HG03139 (cell line): Measurements from ENCODE around the gene CCDC148.

Experiments used
- ATAC-seq: cut with Tn5 transposase; IDR thresholded peaks from one replicate; pipeline ENCODE4 v1.9.1; 2021; ENCODE audit not compliant: unreplicated experiment

CCDC148 gene

DNA sequence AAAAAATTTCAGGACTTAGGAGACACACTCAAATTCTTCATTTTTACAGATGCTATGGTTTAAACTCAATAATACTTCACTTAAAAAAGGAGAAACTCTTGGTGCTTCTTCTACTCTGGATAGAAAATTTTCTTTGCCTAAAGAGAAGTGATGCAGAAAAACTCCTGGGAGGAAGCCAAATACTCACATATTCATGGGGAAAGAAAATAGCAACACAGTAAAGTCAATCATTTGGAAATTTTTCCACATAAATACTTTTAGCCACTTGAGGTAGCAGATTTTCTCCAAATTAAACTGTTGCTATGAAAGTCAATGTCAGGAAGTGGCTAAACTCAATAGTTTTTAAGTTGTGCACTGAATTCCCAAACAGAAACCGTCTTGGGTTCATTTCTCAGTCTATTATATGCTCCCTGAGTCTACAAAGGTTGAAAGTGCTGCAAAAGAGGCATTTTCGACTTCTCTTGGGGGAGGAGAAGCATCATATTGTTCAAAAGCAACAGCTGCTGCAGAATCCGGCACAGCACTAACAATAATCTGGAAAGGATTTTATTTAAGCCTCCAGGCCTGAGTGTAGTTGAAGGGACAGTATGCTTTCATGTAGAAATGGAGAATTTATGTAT lies 273.8 kb downstream of the CCDC148 start:
- ATAC-seq, result no peak

DNA sequence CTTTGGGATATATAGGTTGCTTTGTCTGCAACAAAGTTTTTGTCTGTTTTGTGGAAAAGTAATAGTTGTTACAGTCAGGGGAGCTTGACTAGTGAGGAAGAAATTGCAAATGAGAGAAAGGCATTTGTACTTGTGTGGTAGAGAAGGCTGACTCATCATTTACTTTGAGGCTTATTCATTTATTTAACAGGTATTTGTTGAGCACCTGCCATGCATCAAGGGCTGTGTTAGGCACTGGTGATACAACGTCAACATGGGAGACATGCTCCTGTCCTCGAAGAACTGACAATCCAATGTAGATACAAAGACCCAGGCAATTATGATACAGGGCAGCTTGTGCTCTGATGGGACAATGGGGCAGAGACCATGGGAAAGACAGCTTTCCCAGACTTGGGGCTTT lies 275.4 kb downstream of the CCDC148 start:
- no peak for ATAC-seq

DNA sequence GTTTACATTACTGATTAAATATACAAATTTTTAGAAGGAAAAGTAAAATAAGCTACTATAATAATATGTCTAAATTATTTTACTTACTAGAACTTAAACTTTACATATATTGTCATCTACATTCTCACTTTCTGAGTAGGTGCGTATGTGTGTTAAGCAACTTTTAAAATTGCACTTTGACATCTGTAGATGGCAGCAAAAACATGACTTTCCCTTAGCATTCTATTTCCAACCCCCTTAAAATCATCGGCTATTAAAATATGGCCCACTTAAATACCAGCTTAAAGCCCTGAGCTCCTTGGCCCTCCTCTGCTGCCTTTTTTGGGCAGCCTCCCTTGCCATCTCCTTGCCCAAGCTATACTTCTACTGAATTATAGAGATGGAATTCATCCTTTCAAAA lies 276.9 kb downstream of the CCDC148 start:
- ATAC-seq, result no peak

DNA sequence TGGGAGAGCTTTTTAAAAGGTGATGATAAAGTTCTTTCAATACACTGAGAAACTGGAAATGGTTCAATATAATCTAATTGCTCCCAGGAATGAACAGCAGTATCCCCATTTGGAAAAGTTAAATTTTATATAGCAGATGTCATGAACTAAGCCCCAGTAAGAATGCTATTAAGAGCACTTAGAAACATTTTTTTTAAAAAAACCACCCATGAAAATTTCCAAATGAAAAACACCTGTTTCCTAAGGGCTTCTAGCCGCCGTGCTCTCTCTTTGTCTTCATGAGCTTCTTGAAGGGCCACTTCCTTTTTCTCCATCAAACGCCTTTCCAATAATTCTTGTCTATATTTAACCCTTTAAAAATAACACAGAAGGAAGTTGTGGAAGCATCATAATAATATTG lies 277.9 kb downstream of the CCDC148 start:
- no peak for ATAC-seq

DNA sequence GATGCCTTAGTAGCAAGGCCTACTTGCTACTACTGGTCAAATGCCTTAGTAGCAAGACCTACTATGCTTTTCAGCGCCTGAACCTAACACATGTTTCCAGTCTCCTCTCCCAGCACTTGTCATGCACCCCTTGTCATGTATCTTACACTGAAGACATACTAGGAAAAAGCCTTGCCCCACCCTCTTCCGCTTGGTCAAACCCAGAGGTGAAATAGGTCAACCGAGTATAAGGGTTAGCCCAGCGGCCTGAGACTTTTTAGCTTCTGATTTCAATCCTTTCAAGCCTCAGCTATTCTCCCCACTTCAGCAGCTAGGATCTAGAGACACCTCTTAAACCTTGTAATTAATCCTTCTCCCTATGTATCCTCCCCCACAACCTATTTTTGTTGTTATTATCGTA lies 281.6 kb downstream of the CCDC148 start:
- ATAC-seq, result no peak

- ATAC-seq, result no peak
These were observed 282.1 kb downstream of the CCDC148 start for GRCh38 chr2:158174495-158174894.

- no peak for ATAC-seq
These were observed 283.8 kb downstream of the CCDC148 start for GRCh38 chr2:158172719-158173118.

GRCh38 chr2:158154596-158154995 lies 302.0 kb downstream of the CCDC148 start:
- ATAC-seq, result no peak

DNA sequence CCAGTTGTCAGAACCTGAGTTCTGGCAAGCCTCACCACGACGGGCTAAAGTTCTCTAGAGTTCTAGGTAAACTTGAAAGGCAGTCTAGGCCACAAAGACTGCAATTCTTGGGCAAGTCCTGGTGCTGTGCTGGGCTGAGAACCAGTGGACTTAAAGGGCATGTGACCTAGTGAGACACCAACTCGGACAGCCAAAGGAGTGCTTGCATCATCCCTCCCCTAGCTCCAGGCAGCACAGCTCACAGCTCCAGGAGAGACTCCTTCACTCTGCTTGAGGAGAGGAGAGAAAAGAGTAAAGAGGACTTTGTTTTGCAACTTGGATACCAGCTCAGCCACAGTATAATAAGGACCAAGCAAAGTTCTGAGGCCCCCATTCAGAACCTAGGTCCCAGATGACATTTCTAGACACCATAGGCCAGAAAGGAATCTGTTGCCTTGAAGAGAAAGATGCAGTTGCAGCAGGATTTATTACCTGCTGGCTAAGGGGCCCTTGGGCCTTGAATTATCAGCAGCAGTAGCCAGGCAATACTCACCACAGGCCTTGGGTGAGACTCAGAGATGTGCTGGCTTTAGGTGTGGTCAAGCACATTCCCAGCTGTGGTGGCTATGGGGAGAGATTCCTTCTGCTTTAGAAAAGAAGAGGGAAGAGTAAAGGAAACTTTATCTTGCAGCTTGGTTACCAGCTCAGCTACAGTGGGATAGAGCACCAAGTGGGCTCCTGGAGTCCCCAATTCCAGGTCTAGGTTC lies 303.1 kb downstream of the CCDC148 start:
- no peak for ATAC-seq

DNA sequence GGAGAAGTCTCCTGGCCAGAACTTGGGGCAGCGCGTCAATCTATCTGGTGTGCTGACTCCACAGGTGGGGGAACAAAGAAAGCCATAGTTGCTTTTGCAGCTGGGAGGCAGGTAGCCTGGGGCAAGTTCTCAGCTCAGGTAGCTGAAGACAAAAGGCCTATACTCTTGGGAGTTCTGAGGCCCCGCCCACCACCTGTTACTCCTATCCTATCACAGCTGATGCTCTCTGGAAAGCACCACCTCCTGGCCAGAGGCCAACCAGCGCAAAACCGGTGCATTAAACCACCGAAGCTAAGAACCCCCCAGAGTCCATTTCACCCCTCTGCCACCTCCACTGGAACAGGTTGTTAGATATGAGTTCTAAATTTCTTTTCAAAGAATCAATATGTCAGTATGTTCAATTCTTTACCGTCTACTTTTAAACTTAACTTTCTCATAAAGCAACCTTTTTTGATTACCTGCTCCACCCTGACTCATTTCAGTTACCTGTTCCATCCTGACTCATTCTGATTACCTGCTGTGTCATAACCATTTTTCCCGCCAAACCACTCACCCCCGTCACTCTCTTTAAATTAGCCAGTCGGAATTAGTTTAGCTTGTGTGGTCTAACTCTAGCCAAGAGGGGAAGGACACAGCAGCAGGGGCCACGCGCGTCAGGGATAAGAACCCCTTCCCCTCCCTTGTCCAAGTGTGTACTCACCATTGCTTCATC lies 311.5 kb downstream of the CCDC148 start:
- ATAC-seq, result no peak

DNA sequence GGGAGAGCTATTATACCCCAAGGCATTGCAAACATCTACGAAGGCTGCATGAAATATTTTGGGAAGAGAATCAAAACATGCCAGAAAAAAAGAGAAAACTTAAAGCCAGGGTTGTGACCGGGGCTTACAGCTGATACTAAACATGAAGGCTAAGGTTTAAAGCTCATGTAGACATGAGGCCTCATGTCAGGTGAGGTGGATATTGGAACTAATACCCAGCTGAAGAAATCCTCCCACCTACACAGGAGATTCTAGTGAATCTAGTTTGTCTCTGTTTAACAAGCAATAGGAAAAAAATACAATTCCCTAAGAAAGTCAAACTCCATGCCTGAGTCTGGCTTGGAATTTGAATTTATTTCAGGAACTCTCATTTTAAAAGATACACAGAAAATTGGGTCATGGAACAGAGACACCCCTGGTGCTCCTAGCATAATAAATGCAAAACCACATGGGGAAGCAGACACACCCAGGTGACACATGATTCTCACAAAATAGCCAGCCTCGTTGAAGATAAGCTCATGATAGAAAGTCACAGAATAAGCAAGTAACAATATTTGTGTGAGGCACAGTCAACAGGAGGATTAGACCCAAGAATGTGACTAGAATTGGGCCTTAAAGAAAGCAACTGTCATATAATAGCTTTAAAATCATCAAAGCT lies 312.7 kb downstream of the CCDC148 start:
- ATAC-seq, result no peak

- no peak for ATAC-seq
These were observed 313.8 kb downstream of the CCDC148 start for GRCh38 chr2:158142568-158143332.

- ATAC-seq, result no peak
These were observed 314.4 kb downstream of the CCDC148 start for GRCh38 chr2:158142165-158142564.

- no peak for ATAC-seq
These were observed 316.4 kb downstream of the CCDC148 start for GRCh38 chr2:158140201-158140600.

DNA sequence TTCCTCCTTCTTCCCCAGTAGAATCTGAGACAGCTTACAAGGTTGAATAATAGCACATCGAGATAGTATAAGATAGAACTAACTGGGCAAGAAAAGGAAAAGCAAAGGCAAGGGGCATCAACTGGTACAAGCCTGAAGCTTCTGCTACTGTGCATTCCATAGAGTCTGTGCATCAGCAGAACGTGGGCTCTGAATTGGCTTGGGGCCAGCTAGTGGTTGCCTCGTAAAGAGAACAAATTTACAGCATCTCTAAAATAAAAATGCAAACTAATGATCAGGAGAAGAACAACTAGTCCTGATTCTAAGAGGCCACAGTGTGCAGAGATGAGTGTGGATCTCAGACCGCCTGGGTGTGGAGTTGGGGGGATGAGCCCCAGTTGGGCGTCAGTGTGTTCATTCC lies 318.3 kb downstream of the CCDC148 start:
- no peak for ATAC-seq

DNA sequence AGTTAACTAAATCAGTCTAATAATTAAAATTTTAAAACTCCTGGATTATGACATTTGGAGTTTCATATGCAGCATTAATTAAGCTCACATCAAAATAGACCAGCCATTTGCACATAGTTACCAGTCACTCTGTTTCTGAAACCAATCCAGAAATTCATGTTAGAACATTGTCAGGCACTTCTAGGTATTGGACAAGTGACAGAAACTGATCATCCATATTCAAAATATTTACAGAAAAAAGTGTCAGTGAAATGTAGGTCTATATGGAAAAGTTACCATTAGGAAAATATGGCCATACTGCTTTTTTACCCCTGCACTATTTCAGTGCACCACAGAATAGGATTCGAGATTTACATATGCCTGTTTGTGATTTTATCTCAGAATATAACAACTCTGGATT lies 321.5 kb downstream of the CCDC148 start:
- no peak for ATAC-seq

- ATAC-seq, result no peak
These were observed 321.9 kb downstream of the CCDC148 start for GRCh38 chr2:158134655-158135054.

DNA sequence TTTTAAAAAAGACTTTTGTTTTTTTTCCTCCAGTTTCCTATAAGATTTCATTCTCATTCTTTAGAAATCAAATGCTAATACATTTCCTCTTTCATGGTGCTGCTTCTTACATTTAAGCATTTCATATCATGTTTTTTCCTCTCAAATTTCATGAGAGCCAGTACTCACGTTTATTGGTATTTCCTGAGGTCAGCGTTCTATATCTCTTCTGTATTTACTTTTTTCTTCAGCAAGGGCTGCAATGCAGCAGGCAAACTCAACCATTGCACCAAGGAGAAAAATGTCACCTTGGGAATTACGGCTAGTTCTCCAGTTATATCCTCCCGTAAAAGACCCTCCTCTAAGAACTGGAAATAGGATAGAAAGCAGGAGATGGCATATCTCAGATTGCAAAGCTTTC lies 322.5 kb downstream of the CCDC148 start:
- ATAC-seq, result no peak

DNA sequence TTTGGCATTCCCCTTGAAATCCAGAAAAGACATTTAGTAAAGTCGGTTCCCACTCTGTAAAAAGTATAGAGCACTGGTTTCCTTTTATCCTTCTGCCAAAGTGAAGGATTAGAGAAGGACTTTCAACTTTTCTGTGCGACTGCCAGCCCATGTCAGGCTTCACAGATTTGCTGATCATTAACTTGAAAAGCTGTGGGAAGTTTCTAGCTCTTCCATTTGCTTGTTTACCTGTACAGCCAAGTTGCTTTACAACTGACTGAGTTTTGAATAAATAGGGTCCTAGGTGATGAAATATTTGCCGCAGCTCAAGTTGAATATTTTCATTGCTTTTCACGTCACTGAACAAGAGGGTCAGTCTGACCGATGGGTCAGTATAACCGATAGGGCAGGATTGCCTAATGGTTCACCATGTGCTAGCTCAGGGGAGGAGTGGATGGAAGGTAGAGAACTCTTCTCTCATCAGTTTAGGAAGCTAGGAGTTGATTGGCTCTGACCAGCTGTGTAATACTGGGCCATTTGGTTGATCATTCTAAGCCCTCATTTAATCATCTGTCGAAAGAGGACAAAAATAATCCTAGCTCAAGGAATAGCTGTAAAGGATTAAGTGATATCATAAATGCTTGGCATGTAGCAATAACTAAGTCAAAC lies 324.5 kb downstream of the CCDC148 start:
- ATAC-seq, result no peak

- ATAC-seq, result no peak
These were observed 325.1 kb downstream of the CCDC148 start for GRCh38 chr2:158131483-158131912.
